ENCODE data around the gene UCHL1.

UCHL1 gene

GRCh38 chr4:41219421-41219950 is 37.2 kb upstream of the UCHL1 start:
- Histone ChIP-seq H3K4me1 (peaks cover 5 to 25% (median 14%) of the 10 kb centered on the region in 10 experiments; a peak in 16 of 20 replicates), H3K4me3 (no peak overlapping the region), H3K27me3 (no peaks in the 10 kb centered on the region; a peak in 2 of 22 replicates), H3K9me3 (replicated peaks in 1 of 11) (no peaks in the 10 kb centered on the region), H3K36me3 (no peaks in the 10 kb centered on the region), H4K20me1 (no peaks in the 10 kb centered on the region), H3K27ac (no peak overlapping the region), H3K4me2 (no peak overlapping the region), H3K9ac (no peak overlapping the region)
- no peak for TF ChIP-seq Cebpa-rat (IDR thresholded peaks at IDR 0.05)

GRCh38 chr4:41221850-41222645 is 34.7 kb upstream of the UCHL1 start:
- no peak for TF ChIP-seq Cebpa-rat (IDR thresholded peaks at IDR 0.05)
- H4K20me1 ChIP-seq = no peaks in the 10 kb centered on the region
- no peaks in the 10 kb centered on the region for H3K36me3 ChIP-seq
- no peak overlapping the region for H3K4me2 ChIP-seq
- no peak overlapping the region for H3K9ac ChIP-seq
- no peak overlapping the region for H3K27ac ChIP-seq
- no peaks in the 10 kb centered on the region for H3K9me3 ChIP-seq (replicated peaks in 1 of 11)
- no peak overlapping the region for H3K4me3 ChIP-seq
- H3K4me1 ChIP-seq = peaks cover 0 to 4% (median 2%) of the 10 kb centered on the region in 10 experiments; a peak in 11 of 20 replicates
- H3K27me3 ChIP-seq = no peaks in the 10 kb centered on the region; a peak in 1 of 22 replicates

- Histone ChIP-seq H3K4me2 (no peak overlapping the region), H3K4me1 (no peaks in the 10 kb centered on the region), H3K9me3 (replicated peaks in 1 of 11) (no peaks in the 10 kb centered on the region), H3K27me3 (no peaks in the 10 kb centered on the region), H3K27ac (no peak overlapping the region), H4K20me1 (no peaks in the 10 kb centered on the region), H3K36me3 (no peaks in the 10 kb centered on the region), H3K9ac (no peak overlapping the region), H3K4me3 (no peak overlapping the region)
- TF ChIP-seq Cebpa-rat (IDR thresholded peaks at IDR 0.05) = no peak
Observed at GRCh38 chr4:41227902-41228301, 28.8 kb upstream of the UCHL1 start.

- Histone ChIP-seq H3K36me3 (no peaks in the 10 kb centered on the region), H4K20me1 (no peaks in the 10 kb centered on the region), H3K9ac (no peak overlapping the region), H3K9me3 (replicated peaks in 1 of 11) (peaks cover 0 to 2% (median 0%) of the 10 kb centered on the region in 11 experiments; a peak in 2 of 22 replicates), H3K27ac (no peak overlapping the region), H3K27me3 (no peaks in the 10 kb centered on the region), H3K4me1 (no peaks in the 10 kb centered on the region), H3K4me3 (no peak overlapping the region), H3K4me2 (no peak overlapping the region)
- no peak for TF ChIP-seq Cebpa-rat (IDR thresholded peaks at IDR 0.05)
Observed at GRCh38 chr4:41232406-41232805, 24.3 kb upstream of the UCHL1 start.

GRCh38 chr4:41232856-41233255 is 23.9 kb upstream of the UCHL1 start:
- H4K20me1 ChIP-seq = no peaks in the 10 kb centered on the region
- TF ChIP-seq Cebpa-rat (IDR thresholded peaks at IDR 0.05) = no peak
- H3K27ac ChIP-seq = no peak overlapping the region
- H3K9me3 ChIP-seq (replicated peaks in 1 of 11) = peaks cover 0 to 6% (median 4%) of the 10 kb centered on the region in 11 experiments; a peak in 3 of 22 replicates
- H3K36me3 ChIP-seq = no peaks in the 10 kb centered on the region
- no peak overlapping the region for H3K9ac ChIP-seq
- no peak overlapping the region for H3K4me2 ChIP-seq
- no peaks in the 10 kb centered on the region for H3K27me3 ChIP-seq
- no peaks in the 10 kb centered on the region for H3K4me1 ChIP-seq
- H3K4me3 ChIP-seq = no peak overlapping the region

- H3K4me1 ChIP-seq = no peaks in the 10 kb centered on the region
- no peak overlapping the region for H3K9ac ChIP-seq
- TF ChIP-seq Cebpa-rat (IDR thresholded peaks at IDR 0.05) = no peak
- H4K20me1 ChIP-seq = no peaks in the 10 kb centered on the region
- no peaks in the 10 kb centered on the region for H3K36me3 ChIP-seq
- no peak overlapping the region for H3K4me3 ChIP-seq
- no peaks in the 10 kb centered on the region for H3K27me3 ChIP-seq
- H3K9me3 ChIP-seq (replicated peaks in 1 of 11) = peaks cover 0 to 11% (median 4%) of the 10 kb centered on the region in 11 experiments; a peak in 3 of 22 replicates
- H3K4me2 ChIP-seq = no peak overlapping the region
- H3K27ac ChIP-seq = no peak overlapping the region
Observed at GRCh38 chr4:41236032-41236431, 20.7 kb upstream of the UCHL1 start.

- Histone ChIP-seq H3K4me2 (no peak overlapping the region), H3K9me3 (replicated peaks in 1 of 11) (peaks cover 0 to 11% (median 4%) of the 10 kb centered on the region in 11 experiments; a peak in 3 of 22 replicates), H3K27ac (no peak overlapping the region), H3K4me1 (no peaks in the 10 kb centered on the region), H3K4me3 (no peak overlapping the region), H4K20me1 (no peaks in the 10 kb centered on the region), H3K9ac (no peak overlapping the region), H3K36me3 (no peaks in the 10 kb centered on the region), H3K27me3 (no peaks in the 10 kb centered on the region)
- no peak for TF ChIP-seq Cebpa-rat (IDR thresholded peaks at IDR 0.05)
Observed at GRCh38 chr4:41236508-41236907, 20.2 kb upstream of the UCHL1 start.

- Histone ChIP-seq H3K4me1 (no peaks in the 10 kb centered on the region), H4K20me1 (no peaks in the 10 kb centered on the region), H3K27ac (no peak overlapping the region), H3K4me2 (no peak overlapping the region), H3K9me3 (replicated peaks in 1 of 11) (peaks cover 0 to 11% (median 4%) of the 10 kb centered on the region in 11 experiments; a peak in 3 of 22 replicates), H3K4me3 (no peak overlapping the region), H3K9ac (no peak overlapping the region), H3K27me3 (no peaks in the 10 kb centered on the region), H3K36me3 (no peaks in the 10 kb centered on the region)
- no peak for TF ChIP-seq Cebpa-rat (IDR thresholded peaks at IDR 0.05)
Observed at GRCh38 chr4:41241919-41242318, 14.8 kb upstream of the UCHL1 start.

- Histone ChIP-seq H3K4me1 (no peaks in the 10 kb centered on the region), H3K27me3 (no peaks in the 10 kb centered on the region), H3K4me3 (no peak overlapping the region), H4K20me1 (no peaks in the 10 kb centered on the region), H3K27ac (no peak overlapping the region), H3K4me2 (no peak overlapping the region), H3K36me3 (no peaks in the 10 kb centered on the region), H3K9ac (no peak overlapping the region), H3K9me3 (replicated peaks in 1 of 11) (0 out of 22 replicates have a peak, but pooled peaks cover 0 to under 1% (median 0%) of the 10 kb centered on the region in 11 experiments)
- TF ChIP-seq Cebpa-rat (IDR thresholded peaks at IDR 0.05) = no peak
Observed at GRCh38 chr4:41245983-41246382, 10.7 kb upstream of the UCHL1 start.

Measured in BLaER1 treated with 17β-estradiol and CSF1 and Interleukin-3, amounts not matched to agents 10 nM and 100 nM (cell line).